Measurements from ENCODE around the gene MFAP4. TPM values are rescaled to one million over a fixed set of nuclear protein-coding genes. Genes with fewer than 3 reads are reported as not detected.

The MFAP4 gene
- total and polyA plus RNA-seq, 9 donors, result 157 to 328 (median 233) TPM

GRCh38 chr17:19403021-19403420 is 16.0 kb upstream of the MFAP4 start:
- Histone ChIP-seq H3K27me3 (ENCODE audit: control insufficient read depth, insufficient read depth, low read length) (no peaks in the 10 kb centered on the region), H3K9me3 (replicated peaks; ENCODE audit: control insufficient read depth, low read depth, low read length) (no peaks in the 10 kb centered on the region), H3K4me3 (ENCODE audit: low read length) (no peak overlapping the region), H3K27ac (ENCODE audit: low read length) (no peak overlapping the region), H3K36me3 (ENCODE audit: control insufficient read depth, insufficient read depth, low read length) (no peaks in the 10 kb centered on the region), H3K4me1 (ENCODE audit: control insufficient read depth, insufficient read depth, low read length) (peaks cover 19% of the 10 kb centered on the region)
- DNase-seq, result no peak
- WGBS (ENCODE audit: insufficient coverage), result 84% methylated on average over 4 of the region's 4 CpGs

DNA sequence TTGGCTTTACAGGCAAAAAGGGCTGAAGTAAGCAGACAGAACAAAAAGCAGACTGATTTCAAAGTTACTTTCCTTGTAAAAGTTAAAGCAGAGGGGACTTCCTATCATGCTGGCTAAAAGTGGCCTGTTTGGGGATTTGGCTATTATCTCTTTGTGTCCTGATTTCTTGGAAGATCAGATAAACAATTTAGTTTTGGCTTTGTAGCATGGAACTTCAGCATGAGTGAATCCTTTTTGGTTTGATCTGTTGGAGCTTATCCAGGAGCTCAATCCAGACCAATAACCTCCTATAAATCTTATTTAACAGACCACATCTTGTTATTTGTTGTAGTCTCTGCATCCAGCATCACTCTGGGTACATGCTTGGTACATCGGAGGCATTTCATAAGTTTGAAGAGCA is 15.2 kb upstream of the MFAP4 start:
- H3K4me1 ChIP-seq (ENCODE audit: control insufficient read depth, insufficient read depth, low read length), result peaks cover 25% of the 10 kb centered on the region
- no peak overlapping the region for H3K4me3 ChIP-seq (ENCODE audit: low read length)
- no peaks in the 10 kb centered on the region for H3K9me3 ChIP-seq (replicated peaks; ENCODE audit: control insufficient read depth, low read depth, low read length)
- no peak overlapping the region for H3K27ac ChIP-seq (ENCODE audit: low read length)
- peaks cover 2% of the 10 kb centered on the region for H3K27me3 ChIP-seq (ENCODE audit: control insufficient read depth, insufficient read depth, low read length)
- no peaks in the 10 kb centered on the region for H3K36me3 ChIP-seq (ENCODE audit: control insufficient read depth, insufficient read depth, low read length)
- DNase-seq, result no peak
- 40% methylated on average over 1 of the region's 1 CpG for WGBS (ENCODE audit: insufficient coverage)

DNA sequence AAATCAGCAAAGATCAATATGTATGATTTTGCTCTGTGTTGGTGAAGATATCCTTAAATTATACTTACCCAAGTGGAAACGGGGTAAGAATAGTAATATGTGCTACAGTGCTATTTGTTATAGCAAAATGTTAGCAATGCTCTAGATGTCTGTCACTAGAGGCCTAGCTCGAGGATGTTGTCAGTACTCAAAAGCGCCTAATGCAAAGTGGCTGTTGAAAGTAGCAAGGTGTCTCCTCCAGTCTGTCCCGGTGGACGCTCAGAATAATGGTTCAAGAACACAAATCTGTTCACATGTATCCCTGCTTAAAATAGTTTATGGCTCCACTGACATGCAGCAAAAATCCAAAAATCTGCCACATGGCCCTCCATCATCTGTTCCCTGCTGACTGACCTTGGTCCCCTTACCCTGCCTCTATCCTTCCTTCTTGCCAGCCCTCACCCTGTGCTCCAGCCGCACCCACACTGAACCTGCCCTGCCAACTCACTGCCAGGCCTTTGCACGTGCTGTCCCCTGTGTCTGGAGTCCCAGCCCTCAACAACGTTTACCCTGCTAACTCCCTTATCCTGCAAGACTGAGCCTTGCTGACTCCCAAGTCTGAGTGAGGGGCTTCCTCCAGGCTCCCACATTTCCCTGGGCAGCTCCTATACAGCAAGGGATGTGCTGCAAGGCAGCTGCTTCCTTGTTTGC is 14.5 kb upstream of the MFAP4 start:
- Histone ChIP-seq H3K4me1 (ENCODE audit: control insufficient read depth, insufficient read depth, low read length) (peaks cover 25% of the 10 kb centered on the region), H3K27me3 (ENCODE audit: control insufficient read depth, insufficient read depth, low read length) (peaks cover 2% of the 10 kb centered on the region), H3K27ac (ENCODE audit: low read length) (no peak overlapping the region), H3K36me3 (ENCODE audit: control insufficient read depth, insufficient read depth, low read length) (no peaks in the 10 kb centered on the region), H3K4me3 (ENCODE audit: low read length) (no peak overlapping the region), H3K9me3 (replicated peaks; ENCODE audit: control insufficient read depth, low read depth, low read length) (no peaks in the 10 kb centered on the region)
- 65% methylated on average over 6 of the region's 8 CpGs for WGBS (ENCODE audit: insufficient coverage)
- DNase-seq, result no peak

GRCh38 chr17:19399750-19400450 is 12.9 kb upstream of the MFAP4 start:
- WGBS (ENCODE audit: insufficient coverage), result 85% methylated on average over 2 of the region's 3 CpGs

GRCh38 chr17:19398301-19399181 is 11.6 kb upstream of the MFAP4 start:
- H3K27ac ChIP-seq (ENCODE audit: low read length), result peak overlapping the region; percentile 11
- no peak for DNase-seq
- H3K36me3 ChIP-seq (ENCODE audit: control insufficient read depth, insufficient read depth, low read length), result no peaks in the 10 kb centered on the region
- no peak overlapping the region for H3K4me3 ChIP-seq (ENCODE audit: low read length)
- peaks cover 2% of the 10 kb centered on the region for H3K27me3 ChIP-seq (ENCODE audit: control insufficient read depth, insufficient read depth, low read length)
- H3K4me1 ChIP-seq (ENCODE audit: control insufficient read depth, insufficient read depth, low read length), result peaks cover 25% of the 10 kb centered on the region
- H3K9me3 ChIP-seq (replicated peaks; ENCODE audit: control insufficient read depth, low read depth, low read length), result no peaks in the 10 kb centered on the region
- 71% methylated on average over 1 of the region's 2 CpGs for WGBS (ENCODE audit: insufficient coverage)

More at GRCh38 chr17:19399750-19400450, 12.9 kb upstream of the MFAP4 start:
- H3K27ac ChIP-seq (ENCODE audit: low read length), result peak overlapping the region; percentile 9
- peaks cover 2% of the 10 kb centered on the region for H3K27me3 ChIP-seq (ENCODE audit: control insufficient read depth, insufficient read depth, low read length)
- peaks cover 25% of the 10 kb centered on the region for H3K4me1 ChIP-seq (ENCODE audit: control insufficient read depth, insufficient read depth, low read length)
- H3K9me3 ChIP-seq (replicated peaks; ENCODE audit: control insufficient read depth, low read depth, low read length), result no peaks in the 10 kb centered on the region
- no peaks in the 10 kb centered on the region for H3K36me3 ChIP-seq (ENCODE audit: control insufficient read depth, insufficient read depth, low read length)
- peak; percentile 84 for DNase-seq
- H3K4me3 ChIP-seq (ENCODE audit: low read length), result no peak overlapping the region

DNA sequence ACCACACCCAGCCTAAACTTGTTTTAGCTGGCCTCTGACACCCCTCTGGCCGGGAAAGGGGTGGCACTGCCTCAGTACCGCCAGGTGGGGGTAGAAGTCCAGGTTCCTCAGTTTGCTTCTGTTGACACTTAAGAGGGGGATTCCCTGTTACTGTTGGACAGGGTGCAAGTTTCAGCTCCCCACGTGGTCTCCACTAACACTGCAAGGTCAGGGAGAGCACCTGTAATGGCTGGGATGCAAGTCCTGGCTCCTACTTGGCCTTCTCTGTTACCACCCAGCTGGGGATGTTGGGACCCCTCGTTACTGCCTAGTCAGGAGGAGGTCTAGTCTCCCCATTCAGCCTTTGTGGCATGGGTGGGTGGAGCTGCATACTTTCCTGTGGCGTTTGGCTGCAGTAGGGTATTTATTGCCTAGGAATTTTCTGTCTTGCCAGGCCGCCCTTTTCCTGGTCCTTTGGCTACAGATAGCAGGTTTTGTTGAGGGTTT is 10.6 kb upstream of the MFAP4 start:
- 49% methylated on average over 3 of the region's 6 CpGs for WGBS (ENCODE audit: insufficient coverage)
- H3K36me3 ChIP-seq (ENCODE audit: control insufficient read depth, insufficient read depth, low read length), result no peaks in the 10 kb centered on the region
- H3K4me3 ChIP-seq (ENCODE audit: low read length), result no peak overlapping the region
- peaks cover 25% of the 10 kb centered on the region for H3K4me1 ChIP-seq (ENCODE audit: control insufficient read depth, insufficient read depth, low read length)
- H3K9me3 ChIP-seq (replicated peaks; ENCODE audit: control insufficient read depth, low read depth, low read length), result no peaks in the 10 kb centered on the region
- DNase-seq, result peak; percentile 4
- no peak overlapping the region for H3K27ac ChIP-seq (ENCODE audit: low read length)
- peaks cover 2% of the 10 kb centered on the region for H3K27me3 ChIP-seq (ENCODE audit: control insufficient read depth, insufficient read depth, low read length)

GRCh38 chr17:19392303-19392702 is 5.3 kb upstream of the MFAP4 start:
- WGBS (ENCODE audit: insufficient coverage), result 60% methylated on average over 3 of the region's 7 CpGs

DNA sequence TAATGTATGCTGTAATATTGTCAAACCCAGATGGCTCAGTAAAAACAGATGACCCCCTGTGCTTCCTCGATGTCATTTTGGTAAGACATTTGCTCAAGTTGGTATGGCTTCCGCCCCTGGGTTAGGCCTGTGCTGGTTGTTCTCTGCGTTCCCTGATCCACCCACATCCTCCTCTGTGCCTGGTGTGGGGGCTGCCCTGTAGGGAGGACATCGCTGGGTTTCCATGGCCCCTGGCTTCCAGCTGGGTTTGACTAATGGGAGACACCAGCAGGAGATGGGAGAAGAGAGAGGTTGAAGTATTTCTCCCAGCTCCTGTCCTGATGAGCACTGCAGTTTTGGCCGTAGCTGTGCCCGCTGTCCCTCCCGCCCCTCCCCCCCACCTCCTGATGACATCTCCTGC is 4.4 kb upstream of the MFAP4 start:
- Histone ChIP-seq H3K36me3 (ENCODE audit: control insufficient read depth, insufficient read depth, low read length) (no peaks in the 10 kb centered on the region), H3K4me1 (ENCODE audit: control insufficient read depth, insufficient read depth, low read length) (peaks cover 31% of the 10 kb centered on the region), H3K27ac (ENCODE audit: low read length) (no peak overlapping the region), H3K9me3 (replicated peaks; ENCODE audit: control insufficient read depth, low read depth, low read length) (no peaks in the 10 kb centered on the region), H3K27me3 (ENCODE audit: control insufficient read depth, insufficient read depth, low read length) (no peaks in the 10 kb centered on the region), H3K4me3 (ENCODE audit: low read length) (no peak overlapping the region)
- 80% methylated on average over 1 of the region's 7 CpGs for WGBS (ENCODE audit: insufficient coverage)
- no peak for DNase-seq

More at GRCh38 chr17:19392303-19392702, 5.3 kb upstream of the MFAP4 start:
- no peaks in the 10 kb centered on the region for H3K27me3 ChIP-seq (ENCODE audit: control insufficient read depth, insufficient read depth, low read length)
- peaks cover 24% of the 10 kb centered on the region for H3K4me1 ChIP-seq (ENCODE audit: control insufficient read depth, insufficient read depth, low read length)
- H3K4me3 ChIP-seq (ENCODE audit: low read length), result no peak overlapping the region
- DNase-seq, result no peak
- no peaks in the 10 kb centered on the region for H3K9me3 ChIP-seq (replicated peaks; ENCODE audit: control insufficient read depth, low read depth, low read length)
- no peak overlapping the region for H3K27ac ChIP-seq (ENCODE audit: low read length)
- no peaks in the 10 kb centered on the region for H3K36me3 ChIP-seq (ENCODE audit: control insufficient read depth, insufficient read depth, low read length)

GRCh38 chr17:19390951-19391350 is 4.0 kb upstream of the MFAP4 start:
- no CpG with 5 or more reads among the region's 2 CpGs for WGBS (ENCODE audit: insufficient coverage)
- no peak for DNase-seq
- no peak overlapping the region for H3K4me3 ChIP-seq (ENCODE audit: low read length)
- no peak overlapping the region for H3K27ac ChIP-seq (ENCODE audit: low read length)
- peaks cover 36% of the 10 kb centered on the region for H3K4me1 ChIP-seq (ENCODE audit: control insufficient read depth, insufficient read depth, low read length)
- H3K27me3 ChIP-seq (ENCODE audit: control insufficient read depth, insufficient read depth, low read length), result no peaks in the 10 kb centered on the region
- H3K9me3 ChIP-seq (replicated peaks; ENCODE audit: control insufficient read depth, low read depth, low read length), result no peaks in the 10 kb centered on the region
- H3K36me3 ChIP-seq (ENCODE audit: control insufficient read depth, insufficient read depth, low read length), result no peaks in the 10 kb centered on the region
